Measurements from ENCODE around the gene COX6B2. TPM values are rescaled to one million over a fixed set of nuclear protein-coding genes. Genes with fewer than 3 reads are reported as not detected.

Gene COX6B2
- total and polyA plus RNA-seq, 2 donors (not counting 3 experiments of a cell fraction or from before 2014, with no cell fraction given): not detected

DNA sequence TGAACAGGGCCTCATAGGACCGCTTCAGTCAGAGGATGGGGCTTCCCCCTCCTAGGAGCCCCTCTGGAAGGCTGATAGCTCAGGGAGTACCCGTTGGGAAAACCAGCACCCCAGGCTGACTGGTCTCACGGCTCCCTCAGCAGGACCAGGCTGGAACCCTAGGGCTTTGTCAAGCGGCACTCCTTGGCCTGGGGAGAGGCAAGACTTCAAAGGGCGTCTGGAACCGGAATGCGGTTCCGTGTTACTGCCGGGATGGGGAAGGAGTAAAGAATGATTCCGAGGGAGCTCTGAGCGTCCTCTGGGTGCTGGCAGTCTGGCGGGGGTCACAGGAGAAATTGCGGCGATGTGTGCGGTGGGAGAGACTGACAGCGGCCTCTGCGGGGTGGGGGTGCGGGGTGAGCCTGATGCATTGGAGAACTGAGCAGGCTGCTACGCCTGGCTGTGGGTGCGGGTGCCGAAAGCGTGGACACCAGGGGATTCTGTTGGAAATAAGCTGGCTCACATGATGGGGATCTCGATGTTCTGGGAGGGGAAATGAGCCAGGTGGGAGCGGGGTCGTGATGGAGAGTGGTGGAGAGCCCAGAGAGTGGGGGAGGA, 1.9 kb downstream of the COX6B2 start:
- peaks cover 4% of the 10 kb centered on the region for H3K4me1 ChIP-seq (ENCODE audit: control insufficient read depth, extremely low read depth, insufficient read depth, low read length)
- FAIRE-seq: no peak
- no peaks in the 10 kb centered on the region for H3K9me1 ChIP-seq (replicated peaks; ENCODE audit: control insufficient read depth, extremely low read depth, insufficient read depth, low read length)
- H2AFZ ChIP-seq (ENCODE audit: low read depth, low read length): no peak overlapping the region
- no peak overlapping the region for H3K9ac ChIP-seq (replicated peaks; ENCODE audit: extremely low read depth, insufficient read depth, low read length)
- no peak overlapping the region for H3K4me3 ChIP-seq (replicated peaks in 1 of 3; ENCODE audit: insufficient read depth in 1 of 3, low read depth in 1 of 3, low read length in 3 of 3)
- no peaks in the 10 kb centered on the region for H4K20me1 ChIP-seq (replicated peaks; ENCODE audit: control insufficient read depth, extremely low read depth, insufficient read depth, low read length)
- no peak for DNase-seq (ENCODE audit: low read depth, low spot score)
- H3K27me3 ChIP-seq (ENCODE audit: control insufficient read depth in 2 of 2, insufficient read depth in 2 of 2, low read length in 2 of 2): peaks cover 26 to 31% of the 10 kb centered on the region in 2 experiments
- dilution Hi-C loops (cut with MboI; ENCODE audit: extremely low pct_ligation_motif_present, low sequenced_read_pairs) (no loop called here), intact Hi-C loops (cut with micrococcal nuclease) (loop anchor here (1.0 kb wide), 1 partner anchor 13 kb away; the partner anchor contains the start of gene KMT5C)
- no peaks in the 10 kb centered on the region for H3K36me3 ChIP-seq (ENCODE audit: control insufficient read depth in 2 of 2, extremely low read depth in 1 of 2, insufficient read depth in 2 of 2, low read length in 2 of 2)
- H3K9me3 ChIP-seq (replicated peaks; ENCODE audit: control insufficient read depth, insufficient read depth, low read length): no peaks in the 10 kb centered on the region
- no peak overlapping the region for H3K27ac ChIP-seq (ENCODE audit: insufficient read depth, low read depth, low read length)
- ChIA-PET POLR2A (no interaction called here), CTCF (interaction anchor here (0.8 to 1.0 kb wide), 2 partner anchors 13 to 66 kb away, joined by 3 read pairs; partner anchors contain the start of gene KMT5C)
- BruUV-seq (replicated peaks): no TSS peak
- TF ChIP-seq, protein P1, sequence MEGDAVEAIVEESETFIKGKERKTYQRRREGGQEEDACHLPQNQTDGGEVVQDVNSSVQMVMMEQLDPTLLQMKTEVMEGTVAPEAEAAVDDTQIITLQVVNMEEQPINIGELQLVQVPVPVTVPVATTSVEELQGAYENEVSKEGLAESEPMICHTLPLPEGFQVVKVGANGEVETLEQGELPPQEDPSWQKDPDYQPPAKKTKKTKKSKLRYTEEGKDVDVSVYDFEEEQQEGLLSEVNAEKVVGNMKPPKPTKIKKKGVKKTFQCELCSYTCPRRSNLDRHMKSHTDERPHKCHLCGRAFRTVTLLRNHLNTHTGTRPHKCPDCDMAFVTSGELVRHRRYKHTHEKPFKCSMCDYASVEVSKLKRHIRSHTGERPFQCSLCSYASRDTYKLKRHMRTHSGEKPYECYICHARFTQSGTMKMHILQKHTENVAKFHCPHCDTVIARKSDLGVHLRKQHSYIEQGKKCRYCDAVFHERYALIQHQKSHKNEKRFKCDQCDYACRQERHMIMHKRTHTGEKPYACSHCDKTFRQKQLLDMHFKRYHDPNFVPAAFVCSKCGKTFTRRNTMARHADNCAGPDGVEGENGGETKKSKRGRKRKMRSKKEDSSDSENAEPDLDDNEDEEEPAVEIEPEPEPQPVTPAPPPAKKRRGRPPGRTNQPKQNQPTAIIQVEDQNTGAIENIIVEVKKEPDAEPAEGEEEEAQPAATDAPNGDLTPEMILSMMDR (IDR thresholded peaks at IDR 0.05; ENCODE audit: extremely low read depth in 1 of 2, insufficient read depth in 1 of 2, low read depth in 1 of 2, low read length in 2 of 2): no peak
- TF ChIP-seq EZH2 (IDR thresholded peaks at IDR 0.05; ENCODE audit: borderline replicate concordance, low read depth, low read length, severe bottlenecking) (no peak), FOS (IDR thresholded peaks at IDR 0.05; ENCODE audit: borderline replicate concordance, insufficient read depth, low read length) (no peak), POLR2AphosphoS5 (IDR thresholded peaks at IDR 0.05; ENCODE audit: insufficient read depth, low read depth, low read length) (no peak), MYC (IDR thresholded peaks at IDR 0.05; ENCODE audit: low read depth, low read length) (no peak), POLR2A (IDR thresholded peaks at IDR 0.05; ENCODE audit: low read depth, low read length) (no peak), JUN (IDR thresholded peaks at IDR 0.05; ENCODE audit: borderline replicate concordance, insufficient read depth, insufficient read length, low read depth) (no peak), GATA2 (IDR thresholded peaks at IDR 0.05; ENCODE audit: insufficient read depth, insufficient read length, low read depth, low read length) (no peak)
- TF ChIP-seq, protein P2, sequence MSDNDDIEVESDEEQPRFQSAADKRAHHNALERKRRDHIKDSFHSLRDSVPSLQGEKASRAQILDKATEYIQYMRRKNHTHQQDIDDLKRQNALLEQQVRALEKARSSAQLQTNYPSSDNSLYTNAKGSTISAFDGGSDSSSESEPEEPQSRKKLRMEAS (IDR thresholded peaks at IDR 0.05; ENCODE audit: insufficient read depth, insufficient read length): no peak
- H3K4me2 ChIP-seq (ENCODE audit: insufficient read depth, low read length): no peak overlapping the region
- no peaks in the 10 kb centered on the region for H3K79me2 ChIP-seq (ENCODE audit: control insufficient read depth, insufficient read depth, low read length)
